ENCODE data around the gene PRSS38. TPM values are rescaled to one million over a fixed set of nuclear protein-coding genes. Genes with fewer than 3 reads are reported as not detected.

The PRSS38 gene
- total RNA-seq (not detected), total RNA-seq (0 reads per million in 2 donors)

GRCh38 chr1:227815468-227816409, at the start of gene PRSS38:
Gene PRSS38, plus strand, starts transcription at chr1:227815675. Its CDS starts 42 bp downstream, at chr1:227815717.
- no peaks in the 10 kb centered on the region for H3K9me3 ChIP-seq (ENCODE audit: control insufficient read depth, low read length, poor library complexity, severe bottlenecking)
- Mint-ChIP-seq H3K4me1 (no peaks in the 10 kb centered on the region), H3K4me3 (no peak within 1 kb of the TSS)

GRCh38 chr1:227766015-227766634, 49.4 kb upstream of the PRSS38 start:
- Mint-ChIP-seq H3K27me3 (no peaks in the 10 kb centered on the region), H3K4me1 (peaks cover 52% of the 10 kb centered on the region), H3K27ac (peak overlapping the region; percentile 72), H3K4me3 (peak overlapping the region; percentile 85), H3K36me3 (ENCODE audit: low read depth) (peaks cover 6% of the 10 kb centered on the region)
- ATAC-seq (peak; percentile 82), DNase-seq (peak; percentile 50 to 63 (median 51))
- H3K9me3 ChIP-seq (ENCODE audit: control insufficient read depth, low read length, poor library complexity, severe bottlenecking), result no peaks in the 10 kb centered on the region

More at GRCh38 chr1:227815468-227816409, at the start of gene PRSS38:
- DNase-seq, result no peak
- no peak for ATAC-seq
- Mint-ChIP-seq H3K27ac (no peak within 1 kb of the TSS), H3K27me3 (no peaks in the 10 kb centered on the region), H3K36me3 (ENCODE audit: low read depth) (peaks cover 2% of the 10 kb centered on the region)

- DNase-seq, result no peak
- peaks cover 47% of the 10 kb centered on the region for H3K4me1 Mint-ChIP-seq
- H3K27ac Mint-ChIP-seq, result peak overlapping the region; percentile 72
- peak; percentile 0 for ATAC-seq
- H3K27me3 Mint-ChIP-seq, result no peaks in the 10 kb centered on the region
- peaks cover 6% of the 10 kb centered on the region for H3K36me3 Mint-ChIP-seq (ENCODE audit: low read depth)
- peak overlapping the region; percentile 85 for H3K4me3 Mint-ChIP-seq
- no peaks in the 10 kb centered on the region for H3K9me3 ChIP-seq (ENCODE audit: control insufficient read depth, low read length, poor library complexity, severe bottlenecking)
Measured at GRCh38 chr1:227766653-227767277, 48.7 kb upstream of the PRSS38 start.

- peaks cover 41% of the 10 kb centered on the region for H3K4me1 Mint-ChIP-seq
- H3K27ac Mint-ChIP-seq, result no peak overlapping the region
- H3K27me3 Mint-ChIP-seq, result no peaks in the 10 kb centered on the region
- peak overlapping the region; percentile 81 for H3K4me3 Mint-ChIP-seq
- H3K9me3 ChIP-seq (ENCODE audit: control insufficient read depth, low read length, poor library complexity, severe bottlenecking), result no peaks in the 10 kb centered on the region
- ATAC-seq (no peak), DNase-seq (no peak)
- peaks cover 6% of the 10 kb centered on the region for H3K36me3 Mint-ChIP-seq (ENCODE audit: low read depth)
Measured at GRCh38 chr1:227767401-227768124, 47.9 kb upstream of the PRSS38 start.

GRCh38 chr1:227768125-227768439, 47.4 kb upstream of the PRSS38 start:
- H3K36me3 Mint-ChIP-seq (ENCODE audit: low read depth), result peaks cover 6% of the 10 kb centered on the region
- H3K27me3 Mint-ChIP-seq, result no peaks in the 10 kb centered on the region
- H3K9me3 ChIP-seq (ENCODE audit: control insufficient read depth, low read length, poor library complexity, severe bottlenecking), result no peaks in the 10 kb centered on the region
- no peak overlapping the region for H3K27ac Mint-ChIP-seq
- peaks cover 39% of the 10 kb centered on the region for H3K4me1 Mint-ChIP-seq
- ATAC-seq (no peak), DNase-seq (no peak)
- H3K4me3 Mint-ChIP-seq, result no peak overlapping the region

- Mint-ChIP-seq H3K36me3 (ENCODE audit: low read depth) (peaks cover 6% of the 10 kb centered on the region), H3K27ac (peak overlapping the region; percentile 14)
- no peak for ATAC-seq
Measured at GRCh38 chr1:227768640-227769039, 46.8 kb upstream of the PRSS38 start.

GRCh38 chr1:227769047-227769935, 46.2 kb upstream of the PRSS38 start:
- ATAC-seq, result no peak
- Mint-ChIP-seq H3K27ac (peak overlapping the region; percentile 14), H3K4me3 (no peak overlapping the region), H3K4me1 (peaks cover 40% of the 10 kb centered on the region), H3K36me3 (ENCODE audit: low read depth) (peaks cover 6% of the 10 kb centered on the region), H3K27me3 (no peaks in the 10 kb centered on the region)
- no peaks in the 10 kb centered on the region for H3K9me3 ChIP-seq (ENCODE audit: control insufficient read depth, low read length, poor library complexity, severe bottlenecking)
- no peak for DNase-seq

More at GRCh38 chr1:227768640-227769039, 46.8 kb upstream of the PRSS38 start:
- no peak for DNase-seq
- H3K27me3 Mint-ChIP-seq, result no peaks in the 10 kb centered on the region
- H3K4me3 Mint-ChIP-seq, result peak overlapping the region; percentile 25
- H3K9me3 ChIP-seq (ENCODE audit: control insufficient read depth, low read length, poor library complexity, severe bottlenecking), result no peaks in the 10 kb centered on the region
- peaks cover 39% of the 10 kb centered on the region for H3K4me1 Mint-ChIP-seq

- no peaks in the 10 kb centered on the region for H3K9me3 ChIP-seq (ENCODE audit: control insufficient read depth, low read length, poor library complexity, severe bottlenecking)
- ATAC-seq (no peak), DNase-seq (no peak)
- peaks cover 40% of the 10 kb centered on the region for H3K4me1 Mint-ChIP-seq
- H3K27ac Mint-ChIP-seq, result peak overlapping the region; percentile 9
- no peaks in the 10 kb centered on the region for H3K27me3 Mint-ChIP-seq
- H3K4me3 Mint-ChIP-seq, result no peak overlapping the region
- peaks cover 6% of the 10 kb centered on the region for H3K36me3 Mint-ChIP-seq (ENCODE audit: low read depth)
Measured at GRCh38 chr1:227769936-227770494, 45.5 kb upstream of the PRSS38 start.

GRCh38 chr1:227770812-227771211, 44.7 kb upstream of the PRSS38 start:
- peaks cover 34% of the 10 kb centered on the region for H3K4me1 Mint-ChIP-seq
- H3K9me3 ChIP-seq (ENCODE audit: control insufficient read depth, low read length, poor library complexity, severe bottlenecking), result no peaks in the 10 kb centered on the region
- peaks cover 6% of the 10 kb centered on the region for H3K36me3 Mint-ChIP-seq (ENCODE audit: low read depth)
- H3K4me3 Mint-ChIP-seq, result no peak overlapping the region
- DNase-seq (no peak), ATAC-seq (no peak)
- H3K27me3 Mint-ChIP-seq, result no peaks in the 10 kb centered on the region
- no peak overlapping the region for H3K27ac Mint-ChIP-seq

GRCh38 chr1:227771326-227771725, 44.1 kb upstream of the PRSS38 start:
- no peak for ATAC-seq
- no peak for DNase-seq
- Mint-ChIP-seq H3K4me1 (peaks cover 29% of the 10 kb centered on the region), H3K27me3 (no peaks in the 10 kb centered on the region), H3K36me3 (ENCODE audit: low read depth) (peaks cover 6% of the 10 kb centered on the region), H3K27ac (no peak overlapping the region), H3K4me3 (no peak overlapping the region)
- no peaks in the 10 kb centered on the region for H3K9me3 ChIP-seq (ENCODE audit: control insufficient read depth, low read length, poor library complexity, severe bottlenecking)

GRCh38 chr1:227771771-227772170, 43.7 kb upstream of the PRSS38 start:
- H3K27me3 Mint-ChIP-seq, result no peaks in the 10 kb centered on the region
- H3K27ac Mint-ChIP-seq, result no peak overlapping the region
- DNase-seq (no peak), ATAC-seq (no peak)
- no peak overlapping the region for H3K4me3 Mint-ChIP-seq
- H3K36me3 Mint-ChIP-seq (ENCODE audit: low read depth), result peaks cover 6% of the 10 kb centered on the region
- H3K4me1 Mint-ChIP-seq, result peaks cover 25% of the 10 kb centered on the region
- no peaks in the 10 kb centered on the region for H3K9me3 ChIP-seq (ENCODE audit: control insufficient read depth, low read length, poor library complexity, severe bottlenecking)

GRCh38 chr1:227773558-227773957, 41.9 kb upstream of the PRSS38 start:
- no peak for ATAC-seq
- peaks cover 18% of the 10 kb centered on the region for H3K4me1 Mint-ChIP-seq
- peak overlapping the region; percentile 67 for H3K4me3 Mint-ChIP-seq

More at GRCh38 chr1:227773558-227773957, 41.9 kb upstream of the PRSS38 start:
- no peak for DNase-seq
- peaks cover 4% of the 10 kb centered on the region for H3K36me3 Mint-ChIP-seq (ENCODE audit: low read depth)
- H3K27me3 Mint-ChIP-seq, result no peaks in the 10 kb centered on the region
- no peak overlapping the region for H3K27ac Mint-ChIP-seq
- no peaks in the 10 kb centered on the region for H3K9me3 ChIP-seq (ENCODE audit: control insufficient read depth, low read length, poor library complexity, severe bottlenecking)
